HL-60 (cell line): ENCODE results near the gene DYSF.

Experiments used
- DNase-seq, 2 experiments: peaks; one replicate each; pipeline ENCODE4 v3.0.0-alpha.2; 2010 to 2020; ENCODE audit warnings: low read depth in 1 of 2, low spot score in 1 of 2
- H3K27ac ChIP-seq: fragments of 250-450 bp; sonication (Bioruptor Pico); replicated peaks from 2 replicates; pipeline ENCODE4 v1.5.1; 2020; ENCODE audit warnings: mild to moderate bottlenecking, moderate library complexity
- H3K27me3 ChIP-seq: fragments of 250-450 bp; sonication (Bioruptor Pico); 2 replicates; pipeline ENCODE4 v1.5.1; 2021; ENCODE audit warnings: mild to moderate bottlenecking, moderate library complexity; ENCODE audit not compliant: insufficient read depth, poor library complexity, severe bottlenecking
- H3K4me3 ChIP-seq: replicated peaks from 2 replicates; pipeline ENCODE4 v1.5.1; 2011; ENCODE audit warnings: mild to moderate bottlenecking, control low read depth, low read length; ENCODE audit not compliant: insufficient read depth
- CTCF ChIP-seq: IDR thresholded peaks from one replicate; pipeline ENCODE4 v1.5.1; 2011; ENCODE audit warnings: low read length, control low read depth, inconsistent platforms; ENCODE audit not compliant: insufficient read depth
- GABPA ChIP-seq: IDR thresholded peaks from 2 replicates; pipeline ENCODE4 v1.6.1; 2012; ENCODE audit warnings: low read depth
- POLR2AphosphoS5 ChIP-seq: IDR thresholded peaks from 2 replicates; pipeline ENCODE4 v1.6.1; 2012; ENCODE audit warnings: low read depth
- SPI1 ChIP-seq: IDR thresholded peaks from 2 replicates; pipeline ENCODE4 v1.6.1; 2012; ENCODE audit warnings: low read depth, mild to moderate bottlenecking, borderline replicate concordance
- TF ChIP-seq, protein P1 (sequence below): IDR thresholded peaks from 2 replicates; pipeline ENCODE4 v1.6.1; 2012; ENCODE audit warnings: low read depth; ENCODE audit not compliant: insufficient replicate concordance

Gene DYSF

DNA sequence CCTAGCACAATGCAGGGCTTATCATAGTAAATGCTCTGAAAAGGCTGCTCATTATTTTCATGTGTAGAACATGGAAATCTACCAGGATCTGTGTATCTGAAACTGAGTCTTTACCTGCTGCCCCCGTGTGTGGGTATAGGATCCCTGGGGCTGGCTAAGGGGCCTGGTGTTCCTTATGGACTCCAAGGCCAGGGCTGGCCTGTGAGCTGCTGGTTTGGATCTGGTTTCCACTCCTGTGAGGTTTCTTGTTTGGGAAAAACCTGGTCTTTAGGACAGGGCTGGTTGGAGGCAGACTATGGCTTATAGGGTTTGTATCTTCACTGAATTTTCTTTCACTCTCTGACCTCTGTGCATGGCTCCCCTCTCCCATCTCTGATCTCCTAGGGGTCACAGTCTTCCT, 80.8 kb downstream of the DYSF start:
- no peaks in the 10 kb centered on the region for H3K27me3 ChIP-seq
- no peak for DNase-seq
- TF ChIP-seq SPI1 (no peak), CTCF (no peak), POLR2AphosphoS5 (no peak), GABPA (no peak)
- TF ChIP-seq, protein P1, sequence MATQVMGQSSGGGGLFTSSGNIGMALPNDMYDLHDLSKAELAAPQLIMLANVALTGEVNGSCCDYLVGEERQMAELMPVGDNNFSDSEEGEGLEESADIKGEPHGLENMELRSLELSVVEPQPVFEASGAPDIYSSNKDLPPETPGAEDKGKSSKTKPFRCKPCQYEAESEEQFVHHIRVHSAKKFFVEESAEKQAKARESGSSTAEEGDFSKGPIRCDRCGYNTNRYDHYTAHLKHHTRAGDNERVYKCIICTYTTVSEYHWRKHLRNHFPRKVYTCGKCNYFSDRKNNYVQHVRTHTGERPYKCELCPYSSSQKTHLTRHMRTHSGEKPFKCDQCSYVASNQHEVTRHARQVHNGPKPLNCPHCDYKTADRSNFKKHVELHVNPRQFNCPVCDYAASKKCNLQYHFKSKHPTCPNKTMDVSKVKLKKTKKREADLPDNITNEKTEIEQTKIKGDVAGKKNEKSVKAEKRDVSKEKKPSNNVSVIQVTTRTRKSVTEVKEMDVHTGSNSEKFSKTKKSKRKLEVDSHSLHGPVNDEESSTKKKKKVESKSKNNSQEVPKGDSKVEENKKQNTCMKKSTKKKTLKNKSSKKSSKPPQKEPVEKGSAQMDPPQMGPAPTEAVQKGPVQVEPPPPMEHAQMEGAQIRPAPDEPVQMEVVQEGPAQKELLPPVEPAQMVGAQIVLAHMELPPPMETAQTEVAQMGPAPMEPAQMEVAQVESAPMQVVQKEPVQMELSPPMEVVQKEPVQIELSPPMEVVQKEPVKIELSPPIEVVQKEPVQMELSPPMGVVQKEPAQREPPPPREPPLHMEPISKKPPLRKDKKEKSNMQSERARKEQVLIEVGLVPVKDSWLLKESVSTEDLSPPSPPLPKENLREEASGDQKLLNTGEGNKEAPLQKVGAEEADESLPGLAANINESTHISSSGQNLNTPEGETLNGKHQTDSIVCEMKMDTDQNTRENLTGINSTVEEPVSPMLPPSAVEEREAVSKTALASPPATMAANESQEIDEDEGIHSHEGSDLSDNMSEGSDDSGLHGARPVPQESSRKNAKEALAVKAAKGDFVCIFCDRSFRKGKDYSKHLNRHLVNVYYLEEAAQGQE: no peak
- H3K4me3 ChIP-seq: no peak overlapping the region
- no peak overlapping the region for H3K27ac ChIP-seq

DNA sequence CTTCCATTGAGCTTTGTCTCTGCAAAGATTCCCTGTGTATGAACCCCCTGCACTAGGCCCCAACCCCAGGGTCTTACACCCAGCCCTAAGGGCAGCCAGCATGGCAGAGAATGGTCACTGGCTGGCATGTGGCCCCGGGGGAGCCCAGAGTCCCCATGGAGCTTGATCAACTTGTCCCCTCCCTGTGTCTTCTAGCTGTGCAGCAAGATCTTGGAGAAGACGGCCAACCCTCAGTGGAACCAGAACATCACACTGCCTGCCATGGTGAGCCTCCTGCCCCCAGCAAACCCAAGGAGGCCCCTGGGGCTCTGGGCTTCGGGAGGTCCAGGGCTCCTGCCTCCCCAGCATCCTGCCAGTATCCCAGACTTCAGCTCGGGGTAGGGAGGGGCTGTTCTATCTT, 81.5 kb downstream of the DYSF start:
- no peaks in the 10 kb centered on the region for H3K27me3 ChIP-seq
- no peak for TF ChIP-seq POLR2AphosphoS5
- TF ChIP-seq SPI1: no peak
- TF ChIP-seq, protein P1: no peak
- no peak for TF ChIP-seq CTCF
- TF ChIP-seq GABPA: no peak
- no peak for DNase-seq
- H3K4me3 ChIP-seq: no peak overlapping the region
- no peak overlapping the region for H3K27ac ChIP-seq

DNA sequence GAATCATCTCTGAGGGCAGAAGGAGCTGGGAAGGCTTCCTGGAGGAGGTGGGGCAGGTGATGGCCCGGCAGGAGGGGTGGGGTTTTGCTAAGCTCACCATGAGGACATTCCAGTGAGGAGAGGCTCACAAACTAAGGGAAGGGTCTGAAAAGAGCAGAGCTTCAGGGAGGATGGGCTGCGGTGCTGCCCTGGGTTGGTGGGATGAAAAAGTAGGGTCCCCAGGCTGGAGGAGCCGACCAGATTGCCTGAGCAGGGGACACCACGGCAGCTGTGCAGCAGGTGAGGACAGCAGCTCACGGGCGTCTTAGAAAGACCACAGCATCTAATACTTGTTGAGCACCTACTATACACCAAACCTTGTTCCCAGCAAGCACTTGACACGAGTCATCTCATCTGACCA, 82.2 kb downstream of the DYSF start:
- no peak for TF ChIP-seq GABPA
- no peak for DNase-seq
- H3K27me3 ChIP-seq: no peaks in the 10 kb centered on the region
- no peak overlapping the region for H3K4me3 ChIP-seq
- no peak overlapping the region for H3K27ac ChIP-seq

GRCh38 chr2:71536226-71536671, 82.9 kb downstream of the DYSF start:
- no peak for DNase-seq
- Histone ChIP-seq H3K27ac (no peak overlapping the region), H3K27me3 (no peaks in the 10 kb centered on the region), H3K4me3 (no peak overlapping the region)
- TF ChIP-seq, protein P1: no peak
- TF ChIP-seq POLR2AphosphoS5 (no peak), SPI1 (no peak), GABPA (no peak), CTCF (no peak)
